ENCODE measurements around the gene MRGPRF. TPM values are rescaled to one million over a fixed set of nuclear protein-coding genes. Genes with fewer than 3 reads are reported as not detected.
A peak's percentile ranks its signal among the peaks of the same experiment; 100 is the strongest.

MRGPRF gene
- total RNA-seq, 2 experiments from 2014 or later = not detected

DNA sequence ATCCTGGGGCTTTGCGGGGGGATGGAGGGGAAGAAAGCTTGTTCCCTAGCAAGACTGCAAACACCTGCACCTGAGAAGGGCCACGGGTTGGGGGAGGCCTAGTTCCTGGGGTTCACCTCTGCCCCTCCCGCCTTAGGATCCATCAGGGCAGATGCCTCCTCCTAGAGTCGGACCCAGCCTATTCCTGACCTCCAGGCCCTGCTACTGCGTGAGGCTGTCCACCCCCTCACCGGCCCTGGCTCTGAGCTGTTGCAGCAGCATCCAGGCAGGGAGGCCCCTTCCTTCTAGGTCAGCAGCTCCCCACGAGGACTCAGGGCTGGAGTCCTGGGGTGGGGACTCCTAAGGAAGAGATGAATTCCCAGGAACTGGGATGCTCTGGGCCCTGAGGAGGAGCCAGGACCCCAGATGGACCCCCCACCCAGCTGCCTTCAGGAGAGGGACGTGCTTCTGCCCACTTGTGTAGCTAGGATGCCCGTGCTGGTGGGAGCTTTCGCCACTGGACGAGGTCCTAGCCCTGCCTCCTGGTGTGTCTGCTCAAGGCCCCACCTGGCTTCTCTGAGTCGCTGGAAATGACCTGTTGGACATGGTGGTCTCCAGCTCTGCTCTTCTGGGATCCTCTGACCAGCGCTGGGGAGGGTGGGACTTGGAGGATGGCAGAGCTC, 10.3 kb downstream of the MRGPRF start:
- Histone ChIP-seq H3K27me3 (ENCODE audit: control insufficient read depth in 1 of 2, insufficient read depth in 2 of 2, low read length in 2 of 2) (peaks cover 0 to 4% of the 10 kb centered on the region in 2 experiments), H3K4me1 (ENCODE audit: insufficient read depth, low read length) (no peaks in the 10 kb centered on the region), H3K9me3 (ENCODE audit: control insufficient read depth in 1 of 2, insufficient read depth in 1 of 2, low read length in 2 of 2) (peaks cover 0 to 9% of the 10 kb centered on the region in 2 experiments), H3K36me3 (ENCODE audit: insufficient read depth, low read length) (no peaks in the 10 kb centered on the region), H3K4me3 (ENCODE audit: low read length) (no peak overlapping the region), H3K27ac (ENCODE audit: low read depth in 1 of 2, low read length in 2 of 2) (no peak overlapping the region)
- Mint-ChIP-seq H3K9me3 (no peaks in the 10 kb centered on the region), H3K27ac (no peak overlapping the region), H3K36me3 (ENCODE audit: low read depth) (no peaks in the 10 kb centered on the region), H3K27me3 (peaks cover 10% of the 10 kb centered on the region), H3K4me3 (no peak overlapping the region), H3K4me1 (ENCODE audit: low read depth) (no peaks in the 10 kb centered on the region)
- ChIA-PET POLR2A (no interaction called here), CTCF (no interaction called here)
- no peak for ATAC-seq (ENCODE audit: poor library complexity)
- TF ChIP-seq, protein P1, sequence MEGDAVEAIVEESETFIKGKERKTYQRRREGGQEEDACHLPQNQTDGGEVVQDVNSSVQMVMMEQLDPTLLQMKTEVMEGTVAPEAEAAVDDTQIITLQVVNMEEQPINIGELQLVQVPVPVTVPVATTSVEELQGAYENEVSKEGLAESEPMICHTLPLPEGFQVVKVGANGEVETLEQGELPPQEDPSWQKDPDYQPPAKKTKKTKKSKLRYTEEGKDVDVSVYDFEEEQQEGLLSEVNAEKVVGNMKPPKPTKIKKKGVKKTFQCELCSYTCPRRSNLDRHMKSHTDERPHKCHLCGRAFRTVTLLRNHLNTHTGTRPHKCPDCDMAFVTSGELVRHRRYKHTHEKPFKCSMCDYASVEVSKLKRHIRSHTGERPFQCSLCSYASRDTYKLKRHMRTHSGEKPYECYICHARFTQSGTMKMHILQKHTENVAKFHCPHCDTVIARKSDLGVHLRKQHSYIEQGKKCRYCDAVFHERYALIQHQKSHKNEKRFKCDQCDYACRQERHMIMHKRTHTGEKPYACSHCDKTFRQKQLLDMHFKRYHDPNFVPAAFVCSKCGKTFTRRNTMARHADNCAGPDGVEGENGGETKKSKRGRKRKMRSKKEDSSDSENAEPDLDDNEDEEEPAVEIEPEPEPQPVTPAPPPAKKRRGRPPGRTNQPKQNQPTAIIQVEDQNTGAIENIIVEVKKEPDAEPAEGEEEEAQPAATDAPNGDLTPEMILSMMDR (IDR thresholded peaks at IDR 0.05) = no peak
- intact Hi-C loops (cut with DNase I, micrococcal nuclease) = no loop called here
- peak in 2 of 14 experiments; percentile 3 to 26 for DNase-seq

- ChIA-PET POLR2A (no interaction called here), CTCF (interaction anchor here (1.1 kb wide), 1 partner anchor 52 kb away, joined by 3 read pairs; no protein-coding TSS in a partner anchor)
- peaks cover 0 to 9% of the 10 kb centered on the region in 2 experiments for H3K9me3 ChIP-seq (ENCODE audit: control insufficient read depth in 1 of 2, insufficient read depth in 1 of 2, low read length in 2 of 2)
- DNase-seq (no peak), ATAC-seq (ENCODE audit: poor library complexity) (no peak)
- no peaks in the 10 kb centered on the region for H3K4me1 ChIP-seq (ENCODE audit: insufficient read depth, low read length)
- no peak overlapping the region for H3K27ac Mint-ChIP-seq
- H3K9me3 Mint-ChIP-seq = no peaks in the 10 kb centered on the region
- H3K4me1 Mint-ChIP-seq (ENCODE audit: low read depth) = no peaks in the 10 kb centered on the region
- TF ChIP-seq, protein P1 (IDR thresholded peaks at IDR 0.05) = no peak
- peaks cover 0 to 4% of the 10 kb centered on the region in 2 experiments for H3K27me3 ChIP-seq (ENCODE audit: control insufficient read depth in 1 of 2, insufficient read depth in 2 of 2, low read length in 2 of 2)
- no peak overlapping the region for H3K4me3 ChIP-seq (ENCODE audit: low read length)
- H3K36me3 ChIP-seq (ENCODE audit: insufficient read depth, low read length) = no peaks in the 10 kb centered on the region
- no peak overlapping the region for H3K4me3 Mint-ChIP-seq
- peaks cover 5% of the 10 kb centered on the region for H3K27me3 Mint-ChIP-seq
- H3K27ac ChIP-seq (ENCODE audit: low read depth in 1 of 2, low read length in 2 of 2) = no peak overlapping the region
- no peaks in the 10 kb centered on the region for H3K36me3 Mint-ChIP-seq (ENCODE audit: low read depth)
- intact Hi-C loops (cut with DNase I, micrococcal nuclease) = no loop called here
These were observed 10.9 kb downstream of the MRGPRF start for GRCh38 chr11:69002110-69002569.

DNA sequence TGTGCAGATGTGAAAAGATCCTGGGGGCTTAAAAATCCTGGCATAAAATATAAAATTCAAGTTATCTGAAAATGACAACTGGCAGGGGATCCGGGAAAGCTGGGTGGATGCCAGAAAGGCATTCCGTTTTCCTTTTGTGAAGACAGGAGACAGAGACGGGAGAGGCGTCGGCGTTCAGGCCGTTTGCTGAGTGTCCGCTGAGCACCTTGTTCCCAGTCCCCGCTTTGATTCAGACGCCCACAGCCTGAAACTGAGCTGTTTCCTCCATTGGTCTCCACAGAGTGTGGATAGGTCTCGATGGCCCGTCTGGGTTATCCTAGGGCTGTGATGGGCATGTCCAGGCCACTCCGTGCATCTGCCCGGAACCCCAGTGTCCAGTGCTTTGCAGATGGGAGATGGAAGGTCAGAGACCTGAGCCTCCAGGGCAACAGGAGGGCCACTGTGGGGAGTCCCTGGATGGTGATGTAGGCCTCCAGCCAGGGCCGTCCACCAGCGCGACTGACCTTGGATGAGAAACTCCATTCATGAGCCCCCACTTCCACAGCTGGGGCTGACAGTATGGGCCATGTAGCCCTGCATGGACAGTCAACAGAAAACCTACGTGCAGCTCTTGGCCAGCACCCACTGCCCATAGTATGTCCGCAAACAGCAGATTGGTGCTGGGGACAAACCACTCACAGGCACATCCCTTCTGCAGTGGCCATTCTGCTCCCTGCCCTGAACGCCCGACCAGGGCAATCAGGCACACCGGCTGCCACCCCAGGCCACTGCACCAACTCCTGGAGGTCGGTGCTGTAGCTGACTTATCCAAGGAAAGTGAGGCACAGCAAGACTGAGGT, 11.6 kb downstream of the MRGPRF start:
- H3K4me1 Mint-ChIP-seq (ENCODE audit: low read depth) = no peaks in the 10 kb centered on the region
- H3K36me3 ChIP-seq (ENCODE audit: insufficient read depth, low read length) = no peaks in the 10 kb centered on the region

More for the DNA sequence above, 11.6 kb downstream of the MRGPRF start:
- no peak overlapping the region for H3K4me3 Mint-ChIP-seq
- H3K4me1 ChIP-seq (ENCODE audit: insufficient read depth, low read length) = no peaks in the 10 kb centered on the region
- H3K4me3 ChIP-seq (ENCODE audit: low read length) = no peak overlapping the region
- H3K36me3 Mint-ChIP-seq (ENCODE audit: low read depth) = no peaks in the 10 kb centered on the region
- CTCF ChIA-PET = interaction anchor here (1.1 kb wide), 1 partner anchor 51 kb away, joined by 3 read pairs; no protein-coding TSS in a partner anchor
- POLR2A ChIA-PET = no interaction called here
- TF ChIP-seq, protein P1 (IDR thresholded peaks at IDR 0.05) = no peak
- no peaks in the 10 kb centered on the region for H3K9me3 Mint-ChIP-seq
- H3K27ac Mint-ChIP-seq = no peak overlapping the region
- H3K9me3 ChIP-seq (ENCODE audit: control insufficient read depth in 1 of 2, insufficient read depth in 1 of 2, low read length in 2 of 2) = peaks cover 0 to 9% of the 10 kb centered on the region in 2 experiments
- ATAC-seq (ENCODE audit: poor library complexity) (no peak), DNase-seq (peak in 1 of 14 experiments; percentile 12)
- intact Hi-C loops (cut with DNase I, micrococcal nuclease) = no loop called here
- no peaks in the 10 kb centered on the region for H3K27me3 ChIP-seq (ENCODE audit: control insufficient read depth in 1 of 2, insufficient read depth in 2 of 2, low read length in 2 of 2)
- H3K27me3 Mint-ChIP-seq = peaks cover 5% of the 10 kb centered on the region
- H3K27ac ChIP-seq (ENCODE audit: low read depth in 1 of 2, low read length in 2 of 2) = no peak overlapping the region
